Stimulated activated CD8-positive, alpha-beta memory T cell treated with anti-CD3 and anti-CD28 coated beads, Interleukin-2, amount 100 ng/mL, for 48 hours (primary cell): ENCODE data around the gene FKBP1A.

Source experiments
- DNase-seq, 2 donors: peaks; one replicate each; pipeline ENCODE4 v3.0.0-alpha.2; 2020; ENCODE audit warnings: low read depth in 2 of 2

FKBP1A gene

GRCh38 chr20:1386323-1386722, 6.5 kb downstream of the FKBP1A start:
- DNase-seq: no peak

DNA sequence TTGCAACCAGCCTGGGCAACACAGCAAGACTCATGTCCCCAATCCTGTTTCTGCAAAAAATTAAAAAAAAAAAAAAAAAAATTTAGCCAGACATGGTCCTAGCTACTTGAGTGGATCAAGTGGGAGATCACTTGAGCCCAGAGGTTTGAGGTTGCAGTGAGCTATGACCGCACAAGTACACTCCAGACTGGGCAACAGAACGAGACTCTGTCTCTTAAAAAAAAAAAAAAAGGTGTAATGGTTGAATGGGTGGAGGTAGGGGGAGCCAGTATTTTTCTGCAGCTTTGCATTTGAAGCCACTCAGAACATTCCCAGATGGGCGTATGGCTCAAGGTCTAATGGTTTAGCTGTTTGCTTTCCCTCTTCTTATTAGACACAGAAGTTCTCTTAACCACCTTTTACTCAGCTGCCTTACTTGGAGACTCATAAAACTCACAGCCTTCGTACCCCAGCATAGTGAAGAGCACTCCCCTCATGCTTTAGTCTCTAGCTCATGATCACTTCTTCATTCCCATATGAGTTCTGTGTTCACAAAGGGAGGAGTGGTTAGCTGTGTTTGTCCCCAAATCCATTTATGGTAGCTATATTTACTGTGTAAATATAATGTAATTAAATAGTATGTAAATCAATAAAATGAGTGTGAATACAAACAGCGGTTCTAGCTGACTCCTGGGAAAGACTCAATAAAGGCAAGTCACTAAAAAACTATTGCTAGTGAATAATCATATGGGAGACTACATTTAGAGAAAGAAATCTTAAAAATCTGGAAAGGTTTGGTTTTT, 9.0 kb downstream of the FKBP1A start:
- no peak for DNase-seq

DNA sequence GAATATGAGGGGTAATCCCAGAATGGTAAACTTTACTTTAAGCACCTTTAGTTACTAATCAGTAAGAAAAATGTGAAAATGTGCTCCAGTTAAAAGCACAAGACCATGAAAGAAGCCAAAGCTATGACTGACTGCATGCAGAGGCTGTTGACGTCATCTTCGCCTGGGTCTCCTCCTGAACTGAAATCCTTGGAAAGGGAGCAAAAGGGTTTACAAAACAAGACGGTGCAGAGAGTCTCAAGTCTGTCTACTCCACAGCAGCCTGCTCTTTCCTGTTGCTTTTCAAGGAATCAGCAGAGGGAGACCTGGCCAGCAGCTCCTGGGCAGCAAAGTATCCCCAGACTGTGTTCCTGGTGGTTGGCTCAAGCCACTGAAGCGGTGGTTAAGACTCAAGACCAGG, 10.2 kb downstream of the FKBP1A start:
- no peak for DNase-seq

DNA sequence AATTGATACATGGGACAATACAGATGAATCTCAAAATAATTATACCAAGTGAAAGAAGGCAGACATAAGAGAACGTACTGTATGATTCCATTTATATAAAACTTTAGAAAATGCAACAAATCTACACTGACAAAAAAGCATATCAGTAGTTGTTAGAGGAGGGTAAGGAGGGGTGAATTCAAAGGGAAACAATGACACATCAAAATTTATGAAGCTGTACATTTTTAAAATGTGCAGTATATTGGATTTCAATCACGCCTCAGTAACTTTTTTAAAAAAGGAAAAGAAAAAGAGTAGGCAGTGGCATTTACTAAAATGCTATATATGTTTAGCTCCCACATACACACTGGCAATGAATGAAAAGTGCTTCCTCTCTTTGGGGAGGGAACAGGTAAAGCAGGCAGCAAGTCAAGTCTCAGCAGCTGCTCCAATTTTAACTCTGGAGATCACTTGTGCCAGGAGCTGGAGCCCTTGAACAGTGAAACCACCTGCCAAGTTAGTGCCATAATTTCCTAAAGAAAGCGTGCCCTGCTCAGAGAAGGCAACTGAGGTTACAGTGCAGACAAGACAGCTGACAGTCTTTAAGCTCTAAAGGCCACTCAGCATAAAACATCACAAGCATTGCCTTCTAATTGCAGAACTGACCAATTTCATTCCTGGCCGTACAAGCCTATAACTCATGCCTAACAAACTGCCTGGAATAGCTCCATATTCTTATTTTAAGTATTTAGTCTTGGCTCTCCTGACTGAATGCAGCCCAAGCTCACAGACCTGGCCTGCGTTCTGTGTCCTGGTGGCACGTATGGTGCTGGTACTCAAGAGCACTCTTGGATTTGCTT, 10.9 kb downstream of the FKBP1A start:
- no peak for DNase-seq

- DNase-seq: no peak
These were observed 14.1 kb downstream of the FKBP1A start for GRCh38 chr20:1378735-1379125.

DNA sequence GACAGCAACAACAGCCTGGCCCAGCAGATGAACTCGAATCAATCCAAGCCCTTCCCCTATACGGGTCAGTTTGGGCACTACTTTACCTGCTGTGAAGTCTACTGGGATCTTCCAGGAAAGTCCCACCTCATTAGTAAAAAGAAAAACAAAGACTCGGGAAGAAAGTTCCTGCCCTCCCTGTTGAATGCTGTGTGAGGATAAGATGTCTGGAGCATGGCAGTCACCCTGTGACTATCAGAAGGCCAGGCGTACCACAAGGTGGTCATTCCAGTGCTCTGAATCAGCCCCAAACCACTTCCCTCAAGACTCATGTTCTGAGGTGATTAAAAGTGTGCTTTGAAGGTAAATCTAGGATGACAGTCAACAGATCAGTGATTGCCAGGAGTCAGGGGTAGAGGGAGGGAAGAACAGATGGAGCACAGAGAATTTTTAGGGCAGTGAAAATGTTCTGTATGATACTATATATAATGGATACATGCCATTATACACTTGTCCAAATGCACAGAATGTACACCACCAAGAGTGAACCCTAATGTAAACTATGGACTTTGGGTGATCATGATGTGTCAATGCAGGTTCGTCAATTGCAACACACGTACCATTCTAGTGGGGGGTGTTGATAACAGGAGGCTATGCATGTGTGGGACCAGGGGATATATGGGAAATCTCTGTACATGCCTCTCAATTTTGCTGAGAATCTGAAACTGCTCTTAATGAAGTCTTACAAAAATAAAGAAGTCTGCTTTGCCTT, 14.7 kb downstream of the FKBP1A start:
- no peak for DNase-seq

GRCh38 chr20:1377341-1377871, 15.4 kb downstream of the FKBP1A start:
- no peak for DNase-seq

DNA sequence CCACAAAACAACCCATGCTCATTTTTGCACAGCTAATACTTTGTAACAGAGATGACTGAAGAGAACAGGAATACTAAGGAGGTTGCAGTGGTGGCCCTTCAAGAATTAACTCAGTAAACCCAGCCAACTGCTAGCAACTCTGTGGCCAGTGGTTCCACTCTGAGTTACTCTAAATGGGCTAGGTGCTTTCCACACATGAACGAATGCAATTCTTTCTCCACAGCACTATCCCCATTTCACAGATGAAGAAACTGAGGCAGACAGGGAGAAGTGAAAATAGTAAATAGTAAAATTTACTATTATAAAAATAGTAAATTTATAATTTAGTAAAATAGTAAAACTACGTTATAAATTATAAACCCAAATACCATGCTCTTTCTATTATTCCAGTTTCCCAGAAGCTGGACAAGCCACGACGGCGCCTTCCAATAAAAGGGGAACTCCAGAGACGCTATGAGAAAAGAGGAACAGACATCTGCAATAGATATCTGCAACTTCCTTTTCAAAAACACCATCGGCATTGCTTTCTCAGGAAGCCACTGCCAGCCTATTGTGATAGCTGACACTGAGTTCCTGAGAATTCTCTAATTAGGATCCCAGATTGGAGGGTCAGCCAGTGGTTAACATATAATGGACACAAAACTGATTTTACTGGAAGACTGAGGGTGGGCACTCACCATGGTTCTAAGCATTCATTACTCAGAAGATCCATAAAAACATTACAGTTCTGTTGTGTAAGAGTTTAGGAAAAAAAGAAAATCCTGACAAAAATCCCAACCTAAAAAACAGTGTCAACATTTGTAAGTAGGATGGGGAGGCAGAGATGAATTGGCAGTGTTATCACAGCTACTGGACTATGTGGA, 16.2 kb downstream of the FKBP1A start:
- no peak for DNase-seq

- DNase-seq: no peak
These were observed 16.8 kb downstream of the FKBP1A start for GRCh38 chr20:1376007-1376406.

- DNase-seq: no peak
These were observed 17.3 kb downstream of the FKBP1A start for GRCh38 chr20:1375515-1375914.

DNA sequence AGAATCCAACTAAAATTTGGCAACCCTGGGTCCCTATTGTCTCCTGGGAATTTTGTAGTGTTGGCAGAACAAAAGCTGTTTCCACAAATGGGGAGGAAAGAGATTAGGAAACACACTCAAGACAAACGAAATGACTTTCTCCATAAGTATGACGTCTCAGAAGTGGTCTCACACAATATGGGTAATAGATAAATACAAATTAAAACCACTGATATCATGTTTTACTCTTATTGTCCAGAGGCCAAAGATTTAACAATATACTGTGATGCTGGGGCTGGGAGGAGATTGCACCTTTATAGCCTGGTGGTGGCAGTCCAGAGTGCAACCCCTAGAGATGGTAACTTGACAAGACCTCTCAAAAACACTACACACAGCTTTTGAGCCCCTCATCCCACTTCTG, 18.6 kb downstream of the FKBP1A start:
- DNase-seq: no peak

DNA sequence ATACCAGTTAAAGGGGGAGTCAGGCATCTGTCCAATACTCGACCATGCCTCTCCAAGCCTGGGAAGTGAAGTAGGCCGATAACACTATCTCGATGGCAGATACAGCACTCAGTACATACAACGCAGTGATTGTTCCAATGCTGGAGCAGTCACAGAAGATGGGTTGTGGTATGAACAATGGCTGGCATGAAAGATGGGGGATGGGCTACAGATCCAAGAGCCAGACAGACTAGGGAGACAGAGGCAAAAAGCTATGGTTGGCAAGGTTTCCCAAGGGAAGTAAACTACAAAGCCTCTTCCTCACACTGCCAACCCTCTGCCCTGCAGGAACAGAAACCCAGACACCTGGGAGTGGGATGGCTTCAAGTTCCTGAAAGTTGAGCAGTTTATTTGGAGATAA, 19.2 kb downstream of the FKBP1A start:
- DNase-seq: no peak

- no peak for DNase-seq
These were observed 19.8 kb downstream of the FKBP1A start for GRCh38 chr20:1373036-1373435.

- no peak for DNase-seq
These were observed 20.9 kb downstream of the FKBP1A start for GRCh38 chr20:1371830-1372539.

DNA sequence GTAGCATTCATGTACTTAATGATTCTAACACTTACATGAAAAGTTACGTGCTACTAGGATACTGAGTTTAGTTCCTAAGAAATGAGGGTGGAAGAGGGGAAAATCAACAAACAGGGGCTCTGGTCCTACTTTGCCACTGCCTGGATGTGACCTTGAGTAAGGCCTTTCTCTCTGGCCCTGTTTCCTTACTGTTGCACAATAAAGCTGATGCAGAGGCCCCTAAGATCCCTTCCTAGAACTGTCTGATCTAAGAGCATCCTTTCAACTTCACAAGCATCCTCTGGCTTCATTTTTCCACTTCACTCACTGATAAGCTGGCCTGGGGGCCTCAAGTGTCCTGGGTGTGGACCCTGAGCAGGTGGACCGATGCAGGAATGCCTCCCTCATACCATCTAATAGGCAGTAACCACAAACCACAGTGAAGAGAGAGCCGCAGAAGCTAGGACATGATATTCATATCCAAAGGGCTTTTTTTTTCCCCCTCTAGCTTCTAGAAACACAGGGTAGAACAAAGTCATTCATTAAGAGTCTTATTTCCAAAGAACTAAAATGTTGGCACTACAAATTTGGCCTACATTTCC, 21.6 kb downstream of the FKBP1A start:
- DNase-seq: no peak

- DNase-seq: no peak
These were observed 22.2 kb downstream of the FKBP1A start for GRCh38 chr20:1370548-1371110.

DNA sequence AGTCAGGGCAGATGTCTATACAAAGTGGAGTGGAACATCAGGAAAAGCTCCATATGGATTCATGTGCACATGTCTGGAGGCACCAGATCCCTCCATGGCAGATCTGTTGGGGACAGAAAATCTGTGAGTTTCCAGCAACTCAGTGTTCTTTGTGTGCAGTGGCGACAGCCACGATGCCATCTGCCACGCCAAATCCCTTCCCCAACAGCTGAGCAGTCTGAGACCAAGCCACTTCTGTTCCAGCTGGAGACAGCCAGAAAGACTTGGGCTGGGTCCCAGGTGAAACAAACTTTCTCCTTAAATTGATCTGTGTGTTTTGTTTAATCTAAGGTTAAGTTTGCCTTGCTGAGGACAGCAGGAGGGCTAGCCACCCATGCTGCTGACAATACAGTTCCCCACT, 22.9 kb downstream of the FKBP1A start:
- no peak for DNase-seq

DNA sequence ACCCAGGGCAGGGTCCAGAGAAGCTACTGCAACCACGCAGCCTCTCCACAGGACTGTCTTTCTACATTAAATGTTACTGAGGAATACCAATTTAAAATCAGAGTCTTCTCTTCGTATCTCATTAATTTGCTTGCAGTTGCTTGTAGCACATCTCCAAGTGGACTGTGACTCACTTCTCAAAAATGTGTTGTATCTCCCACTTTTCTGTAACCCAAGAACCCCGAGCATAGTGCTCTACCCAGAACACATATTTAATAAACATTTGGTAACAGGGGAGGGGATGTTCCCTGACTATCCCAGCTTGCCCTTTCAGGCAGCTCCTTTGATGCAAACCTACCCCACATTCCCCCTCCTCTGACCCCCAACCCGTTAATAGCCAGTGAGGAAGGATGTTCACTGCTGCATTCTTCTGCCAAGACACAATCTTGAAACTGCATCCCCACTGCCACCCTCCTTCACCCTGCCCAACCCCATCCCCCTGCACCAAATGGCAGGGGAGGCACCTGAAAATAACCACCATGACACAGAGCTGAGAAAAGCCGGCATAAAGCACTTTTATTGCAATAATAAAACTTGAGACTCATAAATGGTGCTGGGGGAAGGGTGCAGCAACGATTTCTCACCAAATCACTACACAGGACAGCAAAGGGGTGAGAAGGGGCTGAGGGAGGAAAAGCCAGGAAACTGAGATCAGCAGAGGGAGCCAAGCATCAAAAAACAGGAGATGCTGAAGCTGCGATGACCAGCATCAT, 24.2 kb downstream of the FKBP1A start:
- no peak for DNase-seq

DNA sequence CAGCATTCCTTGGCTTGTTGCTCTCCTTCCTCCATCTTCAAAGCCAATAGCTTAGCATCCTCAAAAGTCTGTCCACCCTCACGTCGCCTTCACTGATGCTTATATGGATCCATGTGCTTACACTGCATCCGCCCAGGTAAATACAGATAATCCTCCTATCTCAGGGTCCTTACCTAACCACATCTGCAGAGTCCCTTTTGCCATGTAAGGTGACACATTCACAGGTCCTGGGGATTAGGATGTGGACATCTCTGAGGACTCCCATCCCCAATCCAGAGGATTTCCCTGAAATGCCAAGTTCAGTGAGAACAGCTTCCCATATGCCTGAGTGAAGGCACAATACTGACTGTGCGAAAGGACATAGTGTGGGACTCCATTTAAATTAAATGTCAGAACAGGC, 25.4 kb downstream of the FKBP1A start:
- DNase-seq: no peak
